K562 (cell line): ENCODE data around the gene CHRNA10. TPM values are rescaled to one million over a fixed set of nuclear protein-coding genes. Genes with fewer than 3 reads are reported as not detected.

Experiments
- ATAC-seq: fragments of 200-7000 bp; cut with Tn5 transposase; 3 replicates; pipeline ENCODE4 v1.9.1; 2020; ENCODE audit warnings: moderate library complexity
- BruUV-seq: library from RNA; stranded (reverse); fragments of 400-500 nt; replicated peaks from 2 replicates; lab custom pipeline; 2021; lab: Mats Ljungman, UMichigan
- CTCF ChIA-PET: fragments of 300-600 bp; formaldehyde crosslinking; extraction: SDS; loops from one replicate; lab custom pipeline; 2021; ENCODE audit warnings: low intra/inter-chr PET ratio; lab: Yijun Ruan, JAX
- POLR2A ChIA-PET: fragments of 300-600, 350-650 bp; sonication (Branson Sonifier 250); formaldehyde crosslinking; extraction: SDS; loops from one replicate; lab custom pipeline; 2021; ENCODE audit warnings: antibody characterized with exemption, inconsistent platforms; lab: Yijun Ruan, JAX
- DNase-seq, 4 experiments: peaks; one replicate each; pipeline versions ENCODE4 v3.0.0 to v3.0.0-alpha.2; 2011 to 2018; ENCODE audit warnings: low spot score in 3 of 4, mixed read lengths in 3 of 4; ENCODE audit errors: extremely low read depth in 1 of 4
- FAIRE-seq: peaks from 2 replicates; lab custom pipeline; 2011; peaks lifted over from hg19 to GRCh38; lab: Jason Lieb, UNC
- H2AFZ ChIP-seq: 2 replicates; pipeline ENCODE4 v1.6.0; 2011; ENCODE audit warnings: low read depth, low read length, control low read depth, inconsistent platforms
- H3K27ac ChIP-seq: fragments of 200-600 bp; 3 replicates; pipeline ENCODE4 v1.8.0; 2011; ENCODE audit warnings: low read depth, mild to moderate bottlenecking, control low read depth, inconsistent platforms, low read length, moderate library complexity, mixed read lengths; ENCODE audit errors: extremely low read depth
- H3K27me3 ChIP-seq, 2 experiments: fragments of 300-600 bp in 1 of 2; 2 replicates in 1 of 2; 3 replicates in 1 of 2; pipeline versions ENCODE4 v1.6.0 to v1.8.0; 2011; ENCODE audit warnings: inconsistent platforms in 2 of 2, low read length in 2 of 2, mild to moderate bottlenecking in 1 of 2, mixed read lengths in 1 of 2, moderate library complexity in 1 of 2; ENCODE audit not compliant: control insufficient read depth in 2 of 2, insufficient read depth in 2 of 2
- H3K36me3 ChIP-seq: fragments of 300-600 bp; 3 replicates; pipeline ENCODE4 v1.8.0; 2011; ENCODE audit warnings: mild to moderate bottlenecking, low read length, inconsistent platforms; ENCODE audit not compliant: control insufficient read depth, insufficient read depth
- H3K4me1 ChIP-seq, 2 experiments: fragments of 200-600 bp in 1 of 2; replicated peaks in 1 of 2; 2 replicates in 1 of 2; 3 replicates in 1 of 2; pipeline versions ENCODE4 v1.5.1 to v1.8.0; 2011; ENCODE audit warnings: inconsistent platforms in 2 of 2, low read length in 2 of 2, mild to moderate bottlenecking in 1 of 2, mixed read lengths in 1 of 2, moderate library complexity in 1 of 2; ENCODE audit not compliant: control insufficient read depth in 2 of 2, insufficient read depth in 2 of 2
- H3K4me2 ChIP-seq: 2 replicates; pipeline ENCODE4 v1.6.1; 2011; ENCODE audit warnings: low read length, control low read depth, inconsistent platforms, mixed read lengths; ENCODE audit not compliant: insufficient read depth
- H3K4me3 ChIP-seq: fragments of 200-600 bp; sonication (generic), shearing (Covaris generic); 2 replicates; pipeline ENCODE4 v1.5.1; 2016; ENCODE audit warnings: control low read depth, inconsistent platforms
- H3K79me2 ChIP-seq: fragments of 200-600 bp; 3 replicates; pipeline ENCODE4 v1.8.0; 2011; ENCODE audit warnings: low read length, inconsistent platforms; ENCODE audit not compliant: control insufficient read depth, insufficient read depth
- H3K9ac ChIP-seq, 2 experiments: 2 replicates each; pipeline versions ENCODE4 v1.6.0 to v1.6.1; 2011; ENCODE audit warnings: low read depth in 2 of 2, low read length in 2 of 2, control low read depth in 1 of 2, inconsistent platforms in 1 of 2, mild to moderate bottlenecking in 1 of 2, mixed read lengths in 1 of 2; ENCODE audit not compliant: insufficient read depth in 1 of 2
- H3K9me1 ChIP-seq: one replicate; pipeline ENCODE4 v1.6.0; 2011; ENCODE audit warnings: inconsistent platforms, mild to moderate bottlenecking, low read length, moderate library complexity; ENCODE audit not compliant: control insufficient read depth, insufficient read depth
- H3K9me3 ChIP-seq: replicated peaks from 2 replicates; pipeline ENCODE4 v1.5.1; 2011; ENCODE audit warnings: low read depth, low read length, inconsistent platforms; ENCODE audit not compliant: control insufficient read depth, insufficient read depth
- H4K20me1 ChIP-seq: replicated peaks from 2 replicates; pipeline ENCODE4 v1.6.1; 2011; ENCODE audit warnings: low read length, inconsistent platforms, mixed read lengths; ENCODE audit not compliant: control insufficient read depth, insufficient read depth
- ARHGAP35 ChIP-seq: fragments of 450-650 bp; IDR thresholded peaks from 2 replicates; pipeline ENCODE4 v1.6.1; 2018; ENCODE audit not compliant: partially characterized antibody
- CBFA2T3 ChIP-seq: fragments of 450-650 bp; IDR thresholded peaks from 2 replicates; pipeline ENCODE4 v1.6.1; 2017
- CC2D1A ChIP-seq: fragments of 450-650 bp; IDR thresholded peaks from 2 replicates; pipeline ENCODE4 v1.6.1; 2017; ENCODE audit warnings: mild to moderate bottlenecking
- E2F6 ChIP-seq, 2 experiments: IDR thresholded peaks; 2 replicates each; pipeline ENCODE4 v1.6.1; 2011; ENCODE audit warnings: borderline replicate concordance in 1 of 2, control low read depth in 1 of 2, low read depth in 1 of 2, low read length in 1 of 2, mild to moderate bottlenecking in 1 of 2, mixed read lengths in 1 of 2, moderate library complexity in 1 of 2; ENCODE audit not compliant: insufficient read depth in 1 of 2, insufficient read length in 1 of 2, poor library complexity in 1 of 2, severe bottlenecking in 1 of 2; ENCODE audit errors: extremely low read depth in 1 of 2
- ETV1 ChIP-seq: fragments of 450-650 bp; conservative IDR thresholded peaks from 2 replicates; pipeline ENCODE4 v1.6.1; 2016; ENCODE audit warnings: missing genetic modification characterization, control low read depth, low read depth, missing compliant biosample characterization
- FOS ChIP-seq: IDR thresholded peaks from 3 replicates; pipeline ENCODE4 v1.6.1; 2011; ENCODE audit not compliant: insufficient read length; ENCODE audit errors: extremely low read depth
- GATAD2B ChIP-seq: fragments of 450-650 bp; IDR thresholded peaks from 2 replicates; pipeline ENCODE4 v1.6.1; 2017; ENCODE audit warnings: mild to moderate bottlenecking, borderline replicate concordance
- HDAC1 ChIP-seq, 2 experiments: fragments of 450-650 bp; IDR thresholded peaks; 2 replicates each; pipeline ENCODE4 v1.6.1; 2016 to 2017; ENCODE audit warnings: inconsistent platforms in 1 of 2, mild to moderate bottlenecking in 1 of 2, moderate library complexity in 1 of 2
- JUND ChIP-seq, 2 experiments: IDR thresholded peaks; 2 replicates in 1 of 2; 3 replicates in 1 of 2; pipeline ENCODE4 v1.6.1; 2011; ENCODE audit warnings: borderline replicate concordance in 2 of 2, low read depth in 2 of 2, low read length in 2 of 2, improper control_type of control experiment in 1 of 2, missing biosample characterization in 1 of 2, missing genetic modification characterization in 1 of 2, missing genetic modification reagents in 1 of 2
- MED1 ChIP-seq: sonication (generic); formaldehyde crosslinking; IDR thresholded peaks from 2 replicates; pipeline ENCODE4 v1.8.1; 2023; ENCODE audit warnings: missing genetic modification reagents, borderline replicate concordance
- POLR2G ChIP-seq: fragments of 200-400 bp; formaldehyde crosslinking; IDR thresholded peaks from 2 replicates; pipeline ENCODE4 v1.6.1; 2017; ENCODE audit warnings: low read depth, mild to moderate bottlenecking, antibody characterized with exemption, low read length, moderate library complexity
- RB1 ChIP-seq: fragments of 450-650 bp; IDR thresholded peaks from 2 replicates; pipeline ENCODE4 v1.6.1; 2017; ENCODE audit warnings: low read depth, mild to moderate bottlenecking
- RNF2 ChIP-seq: sonication (generic); IDR thresholded peaks from 2 replicates; pipeline ENCODE4 v1.6.1; 2016
- SIN3B ChIP-seq: fragments of 450-650 bp; IDR thresholded peaks from 2 replicates; pipeline ENCODE4 v1.6.1; 2017; ENCODE audit warnings: low read depth, mild to moderate bottlenecking, moderate library complexity
- SP1 ChIP-seq: sonication (generic); formaldehyde crosslinking; IDR thresholded peaks from 2 replicates; pipeline ENCODE4 v1.8.1; 2022; ENCODE audit warnings: mild to moderate bottlenecking, missing genetic modification reagents
- ZFX ChIP-seq: sonication (generic); formaldehyde crosslinking; IDR thresholded peaks from 2 replicates; pipeline ENCODE4 v1.8.0; 2022; ENCODE audit warnings: mild to moderate bottlenecking, missing genetic modification reagents, moderate library complexity
- WGBS: fragments of 100-300 bp; shearing (Covaris generic); methylation state at CpG from one replicate; pipeline ENCODE4 v1.1.6; 2016; ENCODE audit warnings: low coverage, mixed read lengths; ENCODE audit not compliant: insufficient coverage; ENCODE audit errors: missing lambda C conversion rate; 5-methylcytosine and 5-hydroxymethylcytosine counted together
- in situ Hi-C: fragments of 300-500 bp; cut with MboI; formaldehyde crosslinking; loops from 4 replicates; pipeline ENCODE4 v1.15.0; 2018; ENCODE audit warnings: inconsistent platforms, mixed read lengths
- intact Hi-C: fragments of 100-400 bp; cut with micrococcal nuclease; formaldehyde crosslinking; loops from 2 replicates; pipeline ENCODE4 v1.14.2; 2022
- polyA plus RNA-seq, 8 experiments: library from polyadenylated mRNA; depleted of rRNA in 4 of 8; stranded (reverse) in 5 of 8; unstranded in 3 of 8; fragments of >200 nt; fragmentation: Nextera tagmentation in 2 of 8; fragmentation: Illumina TruSeq in 1 of 8; extraction: Ambion mirVana in 2 of 8; extraction: Trizol in 1 of 8; gene quantifications; 2 replicates each; pipeline versions ENCODE4 v1.2.1 to v1.2.3, GENCODE V29; 2011 to 2014; ENCODE audit warnings: inconsistent platforms in 1 of 8, missing spikeins in 1 of 8
- total RNA-seq, 7 experiments: library from RNA; depleted of rRNA in 6 of 7; stranded (reverse); fragments of >200 nt in 6 of 7; fragmentation: Illumina TruSeq in 2 of 7; extraction: Trizol in 2 of 7; gene quantifications; 2 replicates each; pipeline versions ENCODE4 v1.2.1 to v1.2.3, GENCODE V29; 2011 to 2021; ENCODE audit warnings: low replicate concordance in 1 of 7
- TF ChIP-seq, protein P1 (sequence below): fragments of 200-800 bp; sonication (Bioruptor generic); IDR thresholded peaks from 2 replicates; pipeline ENCODE4 v1.6.1; 2017; ENCODE audit warnings: missing genetic modification characterization, missing compliant biosample characterization

CHRNA10 gene
- total and polyA plus RNA-seq, 9 of the 15 experiments (the other 6 are each of a cell fraction or from before 2014, with no cell fraction given) = 0.35 to 1.9 (median 0.81) TPM

DNA sequence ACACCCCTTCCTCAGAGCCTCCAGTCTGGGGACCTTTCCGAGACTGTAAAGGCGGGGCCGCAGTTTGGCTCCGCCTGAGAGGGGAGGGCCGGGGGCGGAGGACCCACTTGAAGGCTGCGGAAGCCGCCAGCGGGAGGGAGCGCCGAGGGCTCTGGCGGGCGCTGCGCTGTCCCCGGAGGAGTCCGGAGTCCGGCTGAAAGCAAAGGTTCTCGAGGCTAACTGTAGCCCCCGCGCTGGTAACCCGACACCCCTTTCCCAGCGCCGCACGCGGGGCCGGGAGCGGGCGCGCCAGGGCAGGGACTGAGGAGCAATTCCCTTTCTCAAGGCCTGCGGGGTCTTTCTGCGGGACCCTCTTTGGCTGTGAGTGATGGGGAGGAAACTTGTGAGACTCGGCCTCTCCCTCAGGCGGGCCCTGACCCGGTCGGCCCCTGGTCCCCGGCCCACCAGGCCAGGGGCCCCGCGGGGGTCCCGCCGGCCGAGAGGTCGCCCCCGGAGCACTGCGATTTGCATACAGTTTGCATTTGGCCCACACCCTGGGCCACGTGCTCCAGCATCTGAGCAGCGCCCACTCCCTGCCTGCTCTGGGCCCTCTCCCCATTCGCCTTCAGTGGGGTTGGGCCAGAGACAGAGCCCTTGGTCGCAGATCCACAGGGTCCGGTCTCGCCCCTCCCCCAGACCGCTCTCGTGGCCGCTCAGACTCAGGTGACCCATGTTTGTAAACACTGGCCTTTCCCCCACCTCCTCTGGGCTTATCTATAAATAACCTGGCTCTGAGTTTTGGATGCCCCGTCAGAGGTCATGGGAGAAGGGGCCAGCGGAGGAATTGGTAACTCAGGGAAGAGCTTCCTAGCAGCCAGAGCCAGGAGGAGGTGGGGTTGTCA is 28.9 kb downstream of the CHRNA10 start:
- peak; percentile 95 to 98 (median 97) for DNase-seq
- H3K36me3 ChIP-seq = no peaks in the 10 kb centered on the region
- POLR2A ChIA-PET = interaction anchor here (0.5 to 0.9 kb wide), 4 partner anchors 8 to 709 kb away, joined by 3 to 4 read pairs (median 3); no protein-coding TSS in a partner anchor
- peak overlapping the region; percentile 74 for H2AFZ ChIP-seq
- H3K9me3 ChIP-seq = peaks cover 3% of the 10 kb centered on the region; the same call in 1 of the 2 replicates
- peaks cover 6 to 23% of the 10 kb centered on the region in 2 experiments; a peak in 4 of 5 replicates for H3K27me3 ChIP-seq
- H3K79me2 ChIP-seq = no peaks in the 10 kb centered on the region
- WGBS = 1% methylated on average over 46 of the region's 55 CpGs
- H3K4me2 ChIP-seq = peak overlapping the region; percentile 80
- H3K4me3 ChIP-seq = peak overlapping the region; percentile 48
- no peaks in the 10 kb centered on the region for H4K20me1 ChIP-seq
- CTCF ChIA-PET = no interaction called here
- peak; percentile 95 for ATAC-seq
- TSS peak; percentile 70 for BruUV-seq
- H3K9ac ChIP-seq = peak overlapping the region; percentile 67 to 87
- intact Hi-C loops = no loop called here
- in situ Hi-C loops = no loop called here
- H3K27ac ChIP-seq = peak overlapping the region; percentile 74
- FAIRE-seq = peak; percentile 95
- H3K4me1 ChIP-seq = peaks cover 21 to 29% of the 10 kb centered on the region in 2 experiments; a peak in 4 of 5 replicates
- H3K9me1 ChIP-seq = no peaks in the 10 kb centered on the region
- TF ChIP-seq CBFA2T3 = no peak
- peak; percentile 88 for TF ChIP-seq POLR2G
- no peak for TF ChIP-seq ARHGAP35
- TF ChIP-seq ZFX = peak; percentile 88
- peak in 1 of 2 experiments; percentile 65; a peak in 2 of 4 replicates for TF ChIP-seq HDAC1 (IDR thresholded peaks at IDR 0.05)
- peak; percentile 89 for TF ChIP-seq SP1 (CRISPR knock-in tag)
- peak; percentile 43; the same call in 1 of the 2 replicates for TF ChIP-seq RB1
- 0 out of 2 replicates have a peak, but pooled peaks have one; percentile 7 for TF ChIP-seq SIN3B
- TF ChIP-seq, protein P1, sequence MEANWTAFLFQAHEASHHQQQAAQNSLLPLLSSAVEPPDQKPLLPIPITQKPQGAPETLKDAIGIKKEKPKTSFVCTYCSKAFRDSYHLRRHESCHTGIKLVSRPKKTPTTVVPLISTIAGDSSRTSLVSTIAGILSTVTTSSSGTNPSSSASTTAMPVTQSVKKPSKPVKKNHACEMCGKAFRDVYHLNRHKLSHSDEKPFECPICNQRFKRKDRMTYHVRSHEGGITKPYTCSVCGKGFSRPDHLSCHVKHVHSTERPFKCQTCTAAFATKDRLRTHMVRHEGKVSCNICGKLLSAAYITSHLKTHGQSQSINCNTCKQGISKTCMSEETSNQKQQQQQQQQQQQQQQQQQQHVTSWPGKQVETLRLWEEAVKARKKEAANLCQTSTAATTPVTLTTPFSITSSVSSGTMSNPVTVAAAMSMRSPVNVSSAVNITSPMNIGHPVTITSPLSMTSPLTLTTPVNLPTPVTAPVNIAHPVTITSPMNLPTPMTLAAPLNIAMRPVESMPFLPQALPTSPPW (CRISPR knock-in tag) = peak; percentile 83
- TF ChIP-seq GATAD2B = no peak
- no peak for TF ChIP-seq FOS
- TF ChIP-seq MED1 = no peak
- no peak for TF ChIP-seq RNF2
- TF ChIP-seq ETV1 = peak; percentile 64
- peak; percentile 54 to 80 for TF ChIP-seq E2F6 (IDR thresholded peaks at IDR 0.05; ENCODE audit: borderline replicate concordance in 1 of 2, extremely low read depth in 1 of 2, insufficient read depth in 1 of 2, insufficient read length in 1 of 2, low read depth in 1 of 2, low read length in 1 of 2, poor library complexity in 1 of 2, severe bottlenecking in 1 of 2)
- TF ChIP-seq JUND (IDR thresholded peaks at IDR 0.05; ENCODE audit: borderline replicate concordance, low read depth, low read length) = no peak
- TF ChIP-seq JUND (tag; IDR thresholded peaks at IDR 0.05; ENCODE audit: borderline replicate concordance, low read depth, low read length) = peak; percentile 30; the same call in 1 of the 3 replicates
- peak; percentile 100 for TF ChIP-seq CC2D1A
